PFSK-1 (cell line): Measurements from ENCODE around the gene ALDH8A1.

Source experiments
- FOXP2 ChIP-seq: optimal IDR thresholded peaks from 2 replicates; pipeline ENCODE3; 2011; ENCODE audit warnings: borderline replicate concordance, control low read depth, inconsistent platforms; ENCODE audit not compliant: insufficient read depth; ENCODE audit errors: extremely low read length, extremely low read depth
- POLR2AphosphoS5 ChIP-seq: IDR thresholded peaks from 2 replicates; pipeline ENCODE4 v1.6.1; 2012; ENCODE audit warnings: low read depth, mild to moderate bottlenecking, control low read depth, low read length, moderate library complexity
- REST ChIP-seq, 2 experiments: IDR thresholded peaks; 2 replicates each; pipeline versions ENCODE4 v1.6.1 to v1.8.0; 2011 to 2012; ENCODE audit warnings: low read depth in 2 of 2, low read length in 2 of 2, control low read depth in 1 of 2, inconsistent platforms in 1 of 2, mild to moderate bottlenecking in 1 of 2, moderate library complexity in 1 of 2; ENCODE audit not compliant: insufficient read depth in 1 of 2
- SIN3A ChIP-seq: IDR thresholded peaks from 2 replicates; pipeline ENCODE4 v1.6.1; 2012; ENCODE audit warnings: mild to moderate bottlenecking, low read length, moderate library complexity, borderline replicate concordance; ENCODE audit not compliant: insufficient read depth
- TAF1 ChIP-seq: IDR thresholded peaks from 2 replicates; pipeline ENCODE4 v1.6.1; 2012; ENCODE audit warnings: low read length, control low read depth, borderline replicate concordance; ENCODE audit not compliant: insufficient read depth

Gene ALDH8A1

GRCh38 chr6:134980846-134981245, 30.9 kb upstream of the ALDH8A1 start:
- TF ChIP-seq TAF1 (no peak), SIN3A (no peak), POLR2AphosphoS5 (no peak), REST (IDR thresholded peaks at IDR 0.05; ENCODE audit: insufficient read depth in 1 of 2, low read depth in 2 of 2, low read length in 2 of 2) (no peak), FOXP2 (no peak)

- TF ChIP-seq SIN3A (no peak), POLR2AphosphoS5 (no peak), REST (IDR thresholded peaks at IDR 0.05; ENCODE audit: insufficient read depth in 1 of 2, low read depth in 2 of 2, low read length in 2 of 2) (no peak), FOXP2 (no peak), TAF1 (no peak)
These were observed 29.2 kb upstream of the ALDH8A1 start for GRCh38 chr6:134979142-134979541.

- TF ChIP-seq FOXP2 (no peak), TAF1 (no peak), POLR2AphosphoS5 (no peak), SIN3A (no peak), REST (IDR thresholded peaks at IDR 0.05; ENCODE audit: insufficient read depth in 1 of 2, low read depth in 2 of 2, low read length in 2 of 2) (no peak)
These were observed 24.5 kb upstream of the ALDH8A1 start for GRCh38 chr6:134974370-134974769.

- no peak for TF ChIP-seq REST (IDR thresholded peaks at IDR 0.05; ENCODE audit: insufficient read depth in 1 of 2, low read depth in 2 of 2, low read length in 2 of 2)
- no peak for TF ChIP-seq FOXP2
- no peak for TF ChIP-seq TAF1
- TF ChIP-seq SIN3A: no peak
- no peak for TF ChIP-seq POLR2AphosphoS5
These were observed 17.8 kb upstream of the ALDH8A1 start for GRCh38 chr6:134967711-134968110.

- TF ChIP-seq FOXP2: no peak
- no peak for TF ChIP-seq SIN3A
- TF ChIP-seq REST (IDR thresholded peaks at IDR 0.05; ENCODE audit: insufficient read depth in 1 of 2, low read depth in 2 of 2, low read length in 2 of 2): no peak
- no peak for TF ChIP-seq POLR2AphosphoS5
- no peak for TF ChIP-seq TAF1
These were observed 14.7 kb upstream of the ALDH8A1 start for GRCh38 chr6:134964451-134965203.
